ENCODE data around the gene ZBBX.
"Not testable (repeated sequence)": the region's sequence is repeated elsewhere in the genome, so short reads cannot be mapped to it uniquely, and the experiment has no call there.

The ZBBX gene, protein sequence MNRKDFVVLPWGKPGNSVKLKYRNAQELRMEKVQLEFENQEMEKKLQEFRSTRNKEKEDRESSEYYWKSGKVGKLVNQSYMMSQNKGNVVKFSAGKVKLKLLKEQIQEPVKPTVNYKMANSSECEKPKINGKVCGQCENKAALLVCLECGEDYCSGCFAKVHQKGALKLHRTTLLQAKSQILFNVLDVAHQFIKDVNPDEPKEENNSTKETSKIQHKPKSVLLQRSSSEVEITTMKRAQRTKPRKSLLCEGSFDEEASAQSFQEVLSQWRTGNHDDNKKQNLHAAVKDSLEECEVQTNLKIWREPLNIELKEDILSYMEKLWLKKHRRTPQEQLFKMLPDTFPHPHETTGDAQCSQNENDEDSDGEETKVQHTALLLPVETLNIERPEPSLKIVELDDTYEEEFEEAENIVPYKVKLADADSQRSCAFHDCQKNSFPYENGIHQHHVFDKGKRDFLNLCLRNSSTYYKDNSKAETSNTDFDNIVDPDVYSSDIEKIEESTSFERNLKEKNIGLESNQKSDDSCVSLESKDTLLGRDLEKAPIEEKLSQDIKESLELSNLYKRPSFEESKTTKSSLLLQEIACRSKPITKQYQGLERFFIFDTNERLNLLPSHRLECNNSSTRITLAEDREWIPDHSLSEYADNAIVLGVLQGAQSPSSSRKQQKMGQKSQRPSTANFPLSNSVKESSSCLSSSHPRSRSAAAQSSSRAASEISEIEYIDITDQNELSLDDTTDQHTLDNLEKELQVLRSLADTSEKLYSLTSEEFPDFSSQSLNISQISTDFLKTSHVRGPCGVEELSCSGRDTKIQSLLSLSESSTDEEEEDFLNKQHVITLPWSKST

DNA sequence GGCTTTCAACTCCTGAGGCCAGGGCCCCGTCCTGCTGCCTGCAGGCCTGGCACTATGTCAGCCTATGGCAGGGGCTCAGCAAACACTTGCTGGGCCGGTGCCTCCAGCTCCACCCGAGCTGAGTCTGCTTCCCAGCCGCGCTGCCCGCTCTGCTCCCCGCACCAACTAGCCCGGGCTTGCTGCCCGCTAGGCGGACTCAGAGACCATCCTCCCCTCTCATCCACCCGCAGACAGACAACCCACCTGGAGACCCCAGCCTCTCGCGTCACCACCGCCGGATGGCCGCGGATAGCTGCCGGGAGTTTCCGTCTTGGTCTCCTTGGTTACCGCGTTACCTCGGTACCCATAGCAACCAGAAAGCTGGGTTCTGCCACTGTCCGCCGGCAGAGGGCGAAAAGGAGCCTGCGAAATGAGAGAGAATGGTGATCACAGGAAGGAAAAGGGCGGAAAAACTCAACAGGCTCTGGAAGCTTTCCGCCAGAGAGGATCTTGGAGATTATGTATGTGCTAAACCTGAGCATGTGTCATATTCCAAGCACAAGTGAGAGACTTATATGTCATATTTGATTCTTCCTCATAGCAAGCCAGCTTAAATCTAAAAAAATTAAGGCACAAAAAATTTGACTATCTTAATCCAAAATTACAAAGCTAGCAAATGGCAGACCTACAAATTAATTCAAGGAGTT is at the start of gene ZBBX:
Gene ZBBX, minus strand, starts transcription at position 294 of the 686 bp plus-strand sequence. CDS start 7,396 bp downstream, outside the sequence.
- no peaks in the 10 kb centered on the region for H3K27me3 ChIP-seq
- no peak within 1 kb of the TSS for H3K27ac ChIP-seq
- H3K4me3 ChIP-seq: peak within 1 kb of the TSS; percentile 30 to 35
- DNase-seq: peak; percentile 78 to 83
- intact Hi-C loops (cut with DNase I; ENCODE audit: low total_unique reads): loop anchor here (10.0 kb wide), 1 partner anchor 515 kb away; no protein-coding TSS in a partner anchor
- no peaks in the 10 kb centered on the region for H3K9me3 ChIP-seq
- TF ChIP-seq, protein P1, sequence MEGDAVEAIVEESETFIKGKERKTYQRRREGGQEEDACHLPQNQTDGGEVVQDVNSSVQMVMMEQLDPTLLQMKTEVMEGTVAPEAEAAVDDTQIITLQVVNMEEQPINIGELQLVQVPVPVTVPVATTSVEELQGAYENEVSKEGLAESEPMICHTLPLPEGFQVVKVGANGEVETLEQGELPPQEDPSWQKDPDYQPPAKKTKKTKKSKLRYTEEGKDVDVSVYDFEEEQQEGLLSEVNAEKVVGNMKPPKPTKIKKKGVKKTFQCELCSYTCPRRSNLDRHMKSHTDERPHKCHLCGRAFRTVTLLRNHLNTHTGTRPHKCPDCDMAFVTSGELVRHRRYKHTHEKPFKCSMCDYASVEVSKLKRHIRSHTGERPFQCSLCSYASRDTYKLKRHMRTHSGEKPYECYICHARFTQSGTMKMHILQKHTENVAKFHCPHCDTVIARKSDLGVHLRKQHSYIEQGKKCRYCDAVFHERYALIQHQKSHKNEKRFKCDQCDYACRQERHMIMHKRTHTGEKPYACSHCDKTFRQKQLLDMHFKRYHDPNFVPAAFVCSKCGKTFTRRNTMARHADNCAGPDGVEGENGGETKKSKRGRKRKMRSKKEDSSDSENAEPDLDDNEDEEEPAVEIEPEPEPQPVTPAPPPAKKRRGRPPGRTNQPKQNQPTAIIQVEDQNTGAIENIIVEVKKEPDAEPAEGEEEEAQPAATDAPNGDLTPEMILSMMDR (IDR thresholded peaks at IDR 0.05): peak; percentile 66 to 70
- H3K4me1 ChIP-seq: peaks cover 0 to 7% (median 0%) of the 10 kb centered on the region in 4 donors
- no peaks in the 10 kb centered on the region for H3K36me3 ChIP-seq

DNA sequence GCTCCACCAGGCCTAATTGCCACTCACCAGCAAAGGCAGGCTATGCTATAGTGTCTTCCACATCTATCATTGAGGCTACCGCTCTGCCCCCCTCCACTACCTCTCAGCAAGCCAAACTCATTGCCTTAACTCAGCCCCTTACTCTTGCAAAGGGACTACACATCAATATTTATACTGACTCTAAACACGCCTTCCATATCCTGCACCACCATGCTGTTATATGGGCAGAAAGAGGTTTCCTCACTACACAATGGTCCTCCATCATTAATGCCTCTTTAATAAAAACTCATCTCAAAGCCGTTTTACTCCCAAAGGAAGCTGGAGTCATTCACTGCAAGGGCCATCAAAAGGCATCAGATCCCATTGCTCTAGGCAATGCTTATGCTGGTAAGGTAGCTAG is 46.9 kb upstream of the ZBBX start:
- H3K27me3 ChIP-seq; H3K4me3 ChIP-seq; DNase-seq; intact Hi-C loops (cut with DNase I; ENCODE audit: low total_unique reads); H3K36me3 ChIP-seq; H3K4me1 ChIP-seq; H3K27ac ChIP-seq: not testable (repeated sequence)
- H3K9me3 ChIP-seq: peaks cover 0 to 15% (median 0%) of the 10 kb centered on the region in 3 donors

DNA sequence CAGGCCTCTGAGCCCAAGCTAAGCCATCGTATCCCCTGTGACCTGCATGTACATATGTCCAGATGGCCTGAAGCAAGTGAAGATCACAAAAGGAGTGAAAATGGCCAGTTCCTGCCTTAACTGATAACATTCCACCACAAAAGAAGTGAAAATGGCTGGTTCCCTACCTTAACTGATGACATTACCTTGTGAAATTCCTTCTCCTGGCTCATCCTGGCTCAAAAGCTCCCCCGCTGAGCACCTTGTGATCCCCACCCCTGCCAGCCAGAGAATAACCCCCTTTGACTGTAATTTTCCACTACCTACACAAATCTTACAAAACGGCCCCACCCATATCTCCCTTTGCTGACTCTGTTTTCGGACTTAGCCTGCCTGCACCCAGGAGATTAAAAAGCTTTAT is 42.3 kb upstream of the ZBBX start:
- H3K36me3 ChIP-seq; H3K27me3 ChIP-seq; H3K4me1 ChIP-seq; intact Hi-C loops (cut with DNase I; ENCODE audit: low total_unique reads); H3K4me3 ChIP-seq; DNase-seq; H3K27ac ChIP-seq: not testable (repeated sequence)
- H3K9me3 ChIP-seq: peaks cover 0 to 11% (median 0%) of the 10 kb centered on the region in 3 donors

DNA sequence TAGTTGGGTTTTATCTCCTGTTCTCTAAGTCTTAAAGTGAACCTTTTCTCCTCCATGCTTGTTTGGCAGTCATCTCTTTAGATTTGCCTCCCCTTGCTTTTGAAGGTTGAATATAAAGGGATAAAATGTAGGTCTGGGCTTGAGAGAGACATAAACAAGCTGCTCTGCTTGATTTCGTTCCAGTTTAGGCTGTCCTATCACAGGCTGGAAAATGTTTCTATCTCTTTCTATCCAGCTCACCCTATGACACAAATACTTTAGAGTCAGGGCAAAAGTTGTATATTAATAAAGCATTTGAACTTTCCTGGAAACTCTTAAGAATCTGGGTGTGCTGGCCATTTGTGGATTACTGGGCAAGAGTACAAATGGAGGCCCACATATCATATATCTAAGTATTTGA is 29.5 kb upstream of the ZBBX start:
- no peak overlapping the region for H3K4me3 ChIP-seq
- no peaks in the 10 kb centered on the region for H3K36me3 ChIP-seq
- H3K27ac ChIP-seq: no peak overlapping the region
- intact Hi-C loops (cut with DNase I; ENCODE audit: low total_unique reads): no loop called here
- no peaks in the 10 kb centered on the region for H3K9me3 ChIP-seq
- H3K4me1 ChIP-seq: no peaks in the 10 kb centered on the region
- TF ChIP-seq, protein P1 (IDR thresholded peaks at IDR 0.05): no peak
- DNase-seq: no peak
- H3K27me3 ChIP-seq: no peaks in the 10 kb centered on the region

DNA sequence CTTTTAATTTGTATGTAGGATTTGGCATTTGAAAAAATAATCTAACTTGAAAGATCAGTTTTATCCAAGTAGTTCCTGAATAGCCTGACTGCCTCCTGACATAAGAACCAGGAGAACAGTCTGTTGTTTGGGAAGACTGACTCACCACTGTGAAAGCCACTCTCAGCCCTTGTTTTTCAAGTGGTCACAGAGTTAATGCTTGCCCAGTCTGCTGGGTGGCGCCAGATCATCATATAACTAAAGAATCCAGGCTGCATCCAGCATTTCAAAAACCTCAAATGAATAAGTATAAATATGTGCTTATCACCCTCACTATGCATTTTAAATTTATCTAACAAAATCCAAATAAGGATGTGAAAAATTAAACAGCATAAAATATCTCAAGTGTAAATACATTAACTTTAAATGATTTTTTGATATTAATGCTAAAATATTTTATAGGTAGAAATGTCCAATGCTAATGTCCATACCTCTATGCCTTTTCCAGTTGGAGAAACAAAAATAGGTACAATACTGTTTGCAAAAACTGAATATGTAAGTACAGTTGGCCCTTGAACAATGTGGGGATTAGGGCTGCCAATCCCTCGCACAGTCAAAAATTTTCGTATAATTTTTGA is 26.9 kb upstream of the ZBBX start:
- no peaks in the 10 kb centered on the region for H3K4me1 ChIP-seq
- no peaks in the 10 kb centered on the region for H3K9me3 ChIP-seq
- no peaks in the 10 kb centered on the region for H3K27me3 ChIP-seq
- no peak overlapping the region for H3K27ac ChIP-seq
- TF ChIP-seq, protein P1 (IDR thresholded peaks at IDR 0.05): no peak
- H3K36me3 ChIP-seq: no peaks in the 10 kb centered on the region
- no peak overlapping the region for H3K4me3 ChIP-seq
- DNase-seq: peak in 1 of 2 donors; percentile 22
- intact Hi-C loops (cut with DNase I; ENCODE audit: low total_unique reads): no loop called here

DNA sequence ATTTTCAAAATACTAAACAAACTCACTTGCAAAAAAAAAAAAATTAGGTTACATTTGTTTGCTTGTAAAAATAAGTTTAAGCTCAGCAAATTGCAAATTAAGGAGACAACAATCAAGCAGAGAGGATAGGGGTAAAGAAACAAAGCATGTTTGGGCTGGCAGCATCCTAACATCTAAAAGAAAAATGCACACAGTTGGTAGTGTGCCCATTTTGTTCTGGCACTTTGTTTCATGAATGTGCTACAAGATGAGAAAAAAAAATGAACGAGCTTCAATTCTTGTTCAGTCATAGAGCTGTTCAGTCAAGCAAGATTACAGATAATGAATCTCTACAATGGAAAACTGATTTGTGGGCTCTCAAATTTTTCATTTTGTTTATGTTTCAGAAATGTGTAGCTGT is 17.7 kb upstream of the ZBBX start:
- Histone ChIP-seq H3K27me3 (no peaks in the 10 kb centered on the region), H3K9me3 (no peaks in the 10 kb centered on the region), H3K4me3 (no peak overlapping the region), H3K27ac (no peak overlapping the region), H3K4me1 (no peaks in the 10 kb centered on the region), H3K36me3 (no peaks in the 10 kb centered on the region)
- intact Hi-C loops (cut with DNase I; ENCODE audit: low total_unique reads): no loop called here
- TF ChIP-seq, protein P1 (IDR thresholded peaks at IDR 0.05): no peak
- DNase-seq: no peak

All from tibial artery (tissue), 4 donors.